Fibroblast of gingiva (primary cell): ENCODE results near the gene PRELID3B.
"Not testable (repeated sequence)": the region's sequence is repeated elsewhere in the genome, so short reads cannot be mapped to it uniquely, and the experiment has no call there.

Source experiments
- DNase-seq: peaks from one replicate; pipeline ENCODE4 v3.0.0-alpha.2; 2011; ENCODE audit warnings: low read depth

Gene PRELID3B

DNA sequence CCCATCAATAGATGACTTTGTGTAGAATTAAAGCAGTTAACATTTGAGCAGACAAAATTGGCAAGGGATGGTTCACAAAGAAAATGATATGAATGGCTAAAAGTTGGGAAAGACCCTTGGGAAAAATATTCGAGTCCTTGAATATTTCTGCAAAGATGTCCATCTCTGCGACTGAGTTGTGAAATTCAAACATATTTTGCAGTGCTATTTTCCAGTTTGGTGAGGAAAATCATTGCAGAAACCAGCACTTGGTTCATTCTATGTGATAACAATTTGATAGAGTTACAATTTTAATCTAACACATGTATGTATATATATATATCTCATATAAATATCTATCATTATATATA is 6.1 kb upstream of the PRELID3B start:
- DNase-seq, result no peak

DNA sequence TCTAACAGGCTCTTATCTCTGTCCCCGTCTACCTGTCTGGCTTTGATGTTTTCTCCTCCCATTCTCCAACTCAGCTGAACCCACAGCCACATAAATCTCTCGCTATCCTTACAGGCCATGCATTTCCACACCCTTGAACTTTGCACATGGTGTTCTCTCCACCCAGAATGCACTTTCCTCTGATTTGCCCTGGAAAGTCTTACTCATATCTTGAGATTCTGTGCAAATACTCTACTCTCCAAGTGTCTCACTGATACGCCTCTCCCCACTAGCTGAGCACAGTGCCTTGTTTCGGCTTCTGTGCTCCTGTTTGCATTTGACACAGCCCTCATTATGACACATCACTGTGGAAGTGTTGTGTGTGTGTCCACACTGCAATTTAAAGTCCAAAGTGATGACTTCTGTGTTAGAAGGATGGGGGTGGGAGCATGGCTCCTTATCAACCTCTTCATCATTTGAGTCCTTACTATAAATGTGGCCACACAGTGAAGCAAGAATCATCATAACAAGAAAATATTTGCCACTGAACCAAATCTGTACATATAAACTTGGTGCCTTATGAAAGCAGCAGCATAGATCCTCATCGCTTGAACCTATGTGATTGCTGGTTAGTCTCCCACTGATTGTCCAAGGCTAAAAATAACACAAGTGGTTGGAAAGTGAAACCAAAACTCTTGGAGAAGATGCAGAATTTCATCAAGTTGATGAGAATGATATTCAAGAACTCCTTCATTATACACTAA is 5.5 kb upstream of the PRELID3B start:
- DNase-seq, result peak; percentile 35

DNA sequence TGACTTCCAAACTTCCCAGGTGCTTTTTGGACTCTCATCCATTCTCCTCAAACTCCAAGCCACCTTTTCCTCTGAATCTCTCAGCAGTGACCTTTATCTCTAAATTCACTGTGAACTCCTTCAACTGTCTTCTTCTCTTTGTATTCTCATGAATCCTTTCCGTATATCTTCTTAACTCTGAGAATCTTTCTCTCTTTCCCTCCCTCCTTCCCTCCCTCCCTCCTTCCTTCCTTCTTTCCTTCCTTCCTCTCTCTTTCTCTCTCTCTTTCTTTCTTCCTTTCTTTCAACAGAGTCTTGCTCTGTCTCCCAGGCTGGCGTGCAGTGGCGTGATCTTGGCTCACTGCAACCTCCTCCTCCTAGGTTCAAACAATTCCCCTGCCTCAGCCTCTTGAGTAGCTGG is 4.3 kb upstream of the PRELID3B start:
- DNase-seq, result no peak

DNA sequence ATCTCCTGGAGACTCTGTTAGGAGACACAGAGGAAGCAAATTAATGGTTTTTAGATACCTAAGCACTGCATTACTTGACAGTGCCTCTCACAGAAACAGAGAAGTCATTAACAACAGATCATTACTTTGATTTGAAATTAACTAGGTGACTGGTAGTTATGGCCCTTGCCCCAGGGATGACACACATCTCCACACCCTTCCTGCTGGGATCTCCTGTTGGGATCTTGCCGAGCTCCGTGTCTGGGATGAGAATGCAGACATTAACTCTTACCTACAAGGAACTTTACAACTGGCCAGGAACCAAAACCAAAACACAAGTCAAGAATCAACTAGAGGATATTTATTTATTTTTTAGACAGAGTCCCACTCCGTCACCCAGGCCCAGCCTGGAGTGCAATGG is 2.2 kb upstream of the PRELID3B start:
- DNase-seq, result no peak

DNA sequence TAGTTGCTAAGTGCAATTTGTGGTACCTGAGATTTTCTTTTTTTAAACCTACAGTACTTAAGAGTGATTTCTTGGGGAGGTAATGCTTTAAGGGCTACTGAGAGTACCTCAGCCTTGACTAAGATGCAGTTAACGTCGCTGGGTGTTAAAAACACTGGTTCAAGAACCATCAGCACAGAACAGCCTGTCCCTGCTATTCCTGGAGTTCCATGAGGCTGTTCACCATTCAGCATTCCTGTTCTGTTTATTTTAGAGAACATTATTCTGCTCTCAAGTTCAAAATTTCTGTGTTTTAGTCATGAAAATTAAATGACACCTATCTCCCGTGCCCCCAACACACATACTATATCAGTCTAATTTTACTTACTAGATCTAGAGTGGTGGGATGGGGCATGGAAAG is 1.7 kb upstream of the PRELID3B start:
- no peak for DNase-seq

DNA sequence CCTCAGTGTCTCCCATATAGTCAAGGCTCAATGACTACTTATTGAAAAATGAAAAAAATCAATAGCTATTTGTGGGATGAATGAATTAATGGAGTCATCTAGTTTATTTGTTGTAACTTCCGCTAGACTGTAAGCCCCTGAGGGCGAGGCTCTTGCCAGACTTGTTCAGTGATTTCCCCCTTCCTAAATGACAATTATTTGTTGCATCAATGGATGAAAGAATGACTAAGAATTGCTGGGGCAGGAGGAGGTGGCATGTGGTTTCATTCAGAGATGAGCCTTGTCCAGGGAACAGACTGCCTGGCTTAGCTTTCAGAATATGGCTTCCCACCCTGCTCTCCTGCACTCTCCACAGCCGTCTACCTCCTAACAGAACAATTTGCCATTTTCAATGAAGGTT is 1.1 kb upstream of the PRELID3B start:
- DNase-seq, result peak; percentile 21

DNA sequence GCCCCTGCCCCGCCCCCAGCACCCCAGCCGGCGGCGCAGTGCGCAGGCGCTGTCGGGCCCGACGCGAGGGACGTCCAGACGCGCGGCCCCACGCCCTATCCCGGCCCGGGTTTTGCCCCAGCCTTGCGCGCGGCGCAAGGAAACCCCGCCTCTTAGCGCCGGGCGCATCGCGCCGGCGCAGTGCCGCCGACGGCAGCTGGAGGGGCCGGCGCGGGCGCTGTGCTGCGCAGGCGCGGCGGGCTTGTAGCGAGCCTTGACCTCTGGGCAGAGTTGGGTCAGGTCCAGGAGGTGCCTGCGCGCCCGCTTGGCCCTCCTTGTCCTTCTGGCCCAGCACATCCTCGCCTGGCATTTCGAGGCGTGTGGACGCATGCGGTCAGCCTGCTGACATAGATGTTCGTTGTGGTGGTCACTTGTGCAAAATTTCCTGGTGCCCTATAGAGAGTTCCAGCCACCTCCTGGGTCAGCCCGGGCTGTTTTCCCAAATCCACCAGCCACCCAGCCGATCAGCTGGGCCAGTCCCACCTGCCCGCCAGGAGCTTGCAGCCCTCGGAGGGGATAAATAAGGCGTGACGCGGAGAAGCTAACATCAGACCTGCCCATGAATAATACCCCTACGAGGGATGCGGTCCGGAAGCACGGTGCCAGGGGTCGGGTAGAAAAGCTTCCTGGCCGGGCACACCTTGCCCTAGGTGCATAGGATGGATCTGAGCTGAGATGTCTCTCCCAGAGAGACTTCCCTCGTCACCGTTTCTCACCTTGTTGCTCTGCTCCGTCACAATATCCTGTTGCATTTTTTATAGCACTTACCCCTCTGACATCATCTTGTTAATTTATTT is 428 bp upstream of the PRELID3B start:
- DNase-seq, result peak; percentile 89

DNA sequence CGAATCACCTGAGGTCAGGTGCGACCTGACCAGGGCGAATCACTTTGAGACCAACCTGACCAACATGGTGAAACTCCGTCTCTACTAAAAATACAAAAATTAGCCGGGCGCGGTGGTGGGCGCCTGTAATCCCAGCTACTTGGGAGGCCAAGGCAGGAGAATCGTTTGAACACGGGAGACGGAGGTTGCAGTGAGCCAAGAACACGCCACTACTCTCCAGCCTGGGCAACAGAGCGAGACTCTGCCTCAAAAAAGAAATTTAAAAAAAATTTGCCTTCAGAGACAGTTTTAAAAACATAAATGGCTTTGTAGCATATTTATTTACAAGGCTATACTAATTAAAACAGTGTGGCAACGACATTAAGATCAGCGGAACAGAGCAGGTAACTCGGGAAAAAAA is 1.1 kb downstream of the PRELID3B start:
- not testable (repeated sequence) for DNase-seq

DNA sequence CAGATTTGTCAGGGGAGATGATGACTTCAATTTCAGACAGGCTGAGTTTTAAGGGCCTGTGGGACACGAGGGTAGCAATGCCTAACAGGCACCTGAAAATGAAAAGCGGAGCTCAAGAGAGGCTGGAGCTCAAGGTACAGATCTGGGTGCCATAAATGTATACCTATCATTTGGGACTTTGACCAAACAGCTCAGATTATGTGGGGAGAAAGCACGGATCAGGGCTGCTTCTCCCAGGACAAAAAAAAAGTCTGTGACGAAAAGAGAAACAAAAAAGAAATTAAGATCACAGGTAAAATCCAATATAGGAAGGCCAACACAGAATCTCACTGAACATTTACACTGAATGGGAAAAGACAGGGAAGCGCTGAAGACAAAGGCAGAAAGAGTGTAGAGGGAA is 1.9 kb downstream of the PRELID3B start:
- no peak for DNase-seq

DNA sequence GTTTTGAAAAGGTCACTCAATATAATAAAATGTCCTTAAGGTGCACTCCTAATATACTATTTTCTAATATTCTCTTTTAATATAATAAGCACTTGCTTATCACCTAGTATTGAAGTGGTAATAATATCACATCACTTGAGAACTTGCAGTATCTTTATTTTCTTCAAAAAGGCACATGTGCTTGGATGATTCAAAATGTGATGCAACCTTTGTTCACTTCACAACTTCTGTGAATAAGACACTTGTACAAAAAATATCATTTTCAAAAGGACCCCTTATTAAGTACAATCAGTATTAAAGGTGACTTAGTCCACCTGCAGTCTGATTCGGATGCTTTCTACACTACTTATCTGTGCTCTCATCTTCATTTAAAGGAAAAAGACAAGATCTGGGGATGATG is 3.4 kb downstream of the PRELID3B start:
- no peak for DNase-seq

DNA sequence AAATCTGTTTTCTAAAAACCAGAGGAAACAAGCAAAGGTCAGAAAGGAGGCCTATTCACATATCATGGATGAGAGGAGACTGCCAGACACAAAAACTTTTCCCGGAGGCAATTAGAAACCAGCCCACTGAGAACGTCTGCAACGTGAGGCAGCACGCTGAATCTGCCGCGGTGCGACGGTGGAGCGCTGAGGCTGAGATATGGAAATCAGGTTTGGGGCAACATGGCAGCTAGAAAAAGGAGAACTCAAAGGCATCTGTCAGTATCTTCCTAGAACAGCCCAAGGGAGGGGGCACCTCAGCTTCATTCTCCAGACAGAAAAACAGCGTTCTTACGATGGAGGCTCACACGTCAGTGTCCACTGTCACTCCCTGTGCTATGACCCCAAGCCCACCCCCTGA is 5.2 kb downstream of the PRELID3B start:
- no peak for DNase-seq

DNA sequence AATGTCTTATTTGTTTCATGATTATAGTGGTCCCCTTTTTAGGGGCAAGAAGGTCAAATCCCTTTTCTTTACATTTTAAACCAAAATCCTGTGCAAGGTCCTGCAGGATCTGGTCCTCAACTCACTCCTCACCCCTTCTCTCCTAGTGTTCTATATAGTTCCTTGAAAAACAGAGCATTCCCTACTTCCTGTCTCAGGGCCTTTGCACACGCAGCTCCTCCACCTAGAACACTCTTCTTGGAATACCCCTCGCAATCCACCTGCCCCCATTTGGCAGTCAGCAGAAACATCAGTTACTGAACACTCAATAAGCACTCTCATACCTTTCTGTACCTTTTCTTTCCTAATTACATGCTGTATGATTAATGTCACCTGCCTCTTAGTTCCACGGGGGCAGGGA is 7.2 kb downstream of the PRELID3B start:
- DNase-seq, result no peak

DNA sequence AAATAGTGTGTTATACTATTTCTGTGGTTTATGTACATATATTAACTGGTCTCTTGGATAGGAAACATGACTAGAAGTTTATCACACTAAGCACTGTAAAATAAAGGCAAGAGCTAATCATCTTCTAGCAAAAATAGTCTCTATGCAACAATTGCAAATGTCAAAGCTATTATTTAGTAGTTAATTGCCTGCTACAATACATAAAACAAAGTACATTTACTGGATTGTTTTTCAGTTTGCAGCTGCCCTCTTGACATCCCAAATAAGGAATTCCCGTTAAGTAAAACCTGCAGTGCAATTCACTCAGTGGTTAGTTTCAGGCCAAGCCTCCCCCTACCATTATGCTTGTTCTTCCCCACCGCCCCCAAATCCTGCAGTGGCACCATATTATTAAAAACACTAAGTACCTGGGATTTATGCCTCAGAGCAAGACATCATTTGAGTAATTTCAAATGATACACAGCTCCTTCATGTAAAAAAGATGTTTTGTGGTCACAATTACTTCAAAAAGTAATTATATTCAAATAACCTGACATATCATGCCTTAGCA is 8.9 kb downstream of the PRELID3B start:
- DNase-seq, result no peak

DNA sequence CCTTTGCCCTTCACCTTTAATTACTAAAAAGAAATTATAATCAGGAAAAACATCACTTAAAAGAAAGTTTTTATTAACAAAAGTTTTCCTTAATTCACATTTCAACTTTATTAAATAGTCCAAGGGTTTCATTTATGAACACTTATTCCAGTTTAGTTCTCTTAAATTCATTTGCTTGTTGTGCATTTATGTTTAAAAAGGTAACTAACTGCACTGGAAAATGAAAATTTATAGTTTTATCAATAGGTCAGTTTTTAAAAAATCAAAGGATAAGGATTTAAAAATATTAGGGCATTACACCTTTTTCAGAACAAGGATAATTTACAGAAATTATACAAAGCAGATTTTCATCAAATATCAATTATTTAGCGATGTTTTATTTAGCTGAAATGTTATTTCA is 9.5 kb downstream of the PRELID3B start:
- no peak for DNase-seq

DNA sequence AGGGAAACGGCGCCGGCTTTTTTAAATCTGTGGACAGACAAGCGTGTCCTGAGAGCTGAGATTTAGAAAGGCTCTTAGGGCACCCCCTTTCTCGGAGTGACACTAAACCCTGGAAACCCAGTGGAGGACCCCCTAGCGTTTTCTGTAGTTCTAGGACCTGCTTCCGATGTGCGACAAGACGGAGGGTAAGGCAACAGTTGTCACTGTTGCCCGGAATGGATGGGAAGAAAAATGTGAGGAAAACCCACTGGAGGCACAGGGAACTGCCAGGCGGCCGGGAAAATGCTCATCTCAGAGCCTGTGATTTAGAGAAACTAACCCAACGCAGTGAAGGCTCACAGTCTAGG is 9.9 kb downstream of the PRELID3B start:
- DNase-seq, result peak; percentile 11

DNA sequence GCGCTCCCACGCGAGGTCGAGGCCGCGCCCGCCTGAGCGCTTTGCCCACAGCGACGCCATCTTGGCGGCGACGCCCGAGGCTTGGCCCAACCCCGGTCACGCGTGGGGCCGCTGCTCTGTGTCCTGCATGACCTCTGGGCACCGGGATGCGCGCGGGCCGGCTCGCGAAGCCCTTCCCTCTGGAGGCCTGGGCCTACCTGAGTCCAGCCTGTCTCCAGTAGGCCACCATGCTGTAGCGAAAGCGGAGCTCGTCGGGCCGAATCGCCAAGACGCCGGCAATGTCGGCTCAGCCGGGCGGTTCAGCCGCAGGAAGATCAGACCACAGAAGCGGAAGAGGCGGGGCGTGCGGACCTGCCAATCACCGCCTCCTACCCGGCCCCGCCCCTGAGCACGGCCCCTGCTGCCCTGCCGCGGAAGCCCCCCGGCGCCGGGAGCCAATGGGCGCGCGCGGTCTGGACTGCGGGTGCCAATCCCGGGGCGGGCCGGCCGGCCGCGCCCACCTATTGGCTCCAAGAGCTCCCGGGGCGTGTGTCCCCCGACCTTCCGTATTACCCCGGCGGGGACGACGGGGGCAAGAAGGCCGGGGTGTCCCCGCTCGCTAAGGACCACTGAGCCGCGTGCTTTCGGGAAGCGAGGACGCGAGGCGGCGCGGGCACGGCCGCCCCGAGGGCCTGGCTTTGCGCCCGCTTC is 10.4 kb downstream of the PRELID3B start, which contains the start of gene ATP5F1E:
ATP5F1E (minus strand) TSS at position 313 of the 690 bp plus-strand sequence; CDS start at position 229, 84 bp downstream.
- DNase-seq, result peak; percentile 95

DNA sequence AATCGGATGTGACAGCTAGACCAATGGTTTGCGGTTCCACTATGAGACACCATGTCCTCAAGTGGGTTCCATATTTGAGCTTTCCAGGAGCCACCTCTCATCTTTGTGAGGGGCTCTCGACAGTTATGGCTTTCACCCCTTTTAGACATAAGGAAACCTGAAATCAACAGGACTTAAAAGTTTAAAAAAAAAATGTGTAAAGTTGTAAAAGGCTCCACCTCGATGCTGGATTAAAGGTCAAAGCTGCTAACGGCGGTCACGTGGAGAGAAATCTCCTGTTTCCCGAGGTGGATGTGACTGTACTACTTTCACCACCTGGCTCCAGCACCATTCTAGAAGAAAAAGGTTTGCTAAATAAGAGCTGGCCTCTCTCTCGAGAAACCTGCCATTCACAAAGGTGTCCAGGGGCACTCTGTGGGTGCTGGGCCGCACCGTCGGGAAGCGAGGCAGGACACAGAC is 11.0 kb downstream of the PRELID3B start:
- no peak for DNase-seq

DNA sequence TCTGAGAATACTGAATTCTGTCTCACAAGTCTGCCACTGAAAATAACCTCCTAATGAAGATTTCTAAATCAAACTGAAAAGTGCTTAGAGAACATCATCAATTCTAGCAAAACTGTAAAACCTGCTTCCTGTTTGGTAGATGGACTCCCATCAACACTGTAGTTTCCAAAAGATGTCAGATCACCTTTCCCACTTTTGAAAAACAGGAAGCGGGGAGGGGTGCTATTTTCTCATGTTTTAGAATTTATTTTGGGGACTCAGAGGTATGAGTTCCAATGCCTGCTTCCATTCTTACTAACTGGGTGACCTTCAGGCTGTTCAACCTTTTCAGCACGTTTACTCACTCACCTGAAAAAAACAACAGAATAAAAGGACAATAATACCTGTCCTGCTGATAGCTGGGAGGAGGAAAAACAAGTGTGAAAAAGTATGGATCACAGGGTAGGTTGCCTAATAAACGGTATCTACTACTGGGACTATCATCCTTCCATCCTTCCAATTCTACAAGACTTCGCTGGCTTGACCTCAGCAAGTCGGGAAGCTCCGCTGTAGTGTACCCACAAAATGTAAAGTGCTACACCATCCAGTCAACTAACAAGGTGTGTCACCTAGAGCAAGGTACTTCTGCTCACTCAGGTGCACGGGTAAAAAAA is 11.5 kb downstream of the PRELID3B start:
- DNase-seq, result no peak

DNA sequence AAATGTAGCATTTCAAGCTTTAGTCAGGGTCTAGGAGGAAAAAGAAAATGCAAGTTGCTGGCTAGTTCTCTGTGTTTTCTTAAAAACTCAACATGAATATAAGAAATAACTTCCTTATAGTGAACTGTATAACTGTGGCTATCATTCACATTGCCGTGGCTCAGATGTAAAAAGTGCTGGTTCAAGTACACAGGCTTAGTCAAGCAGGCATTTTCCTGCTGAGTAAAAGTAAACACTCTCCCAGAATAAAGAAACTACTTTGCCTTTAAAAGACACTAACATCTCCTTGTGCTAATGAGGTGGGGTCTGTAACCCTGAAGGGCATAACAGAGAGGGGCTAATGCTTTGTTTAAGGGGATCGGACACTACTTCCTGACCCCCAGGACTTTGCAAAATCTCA is 13.8 kb downstream of the PRELID3B start:
- DNase-seq, result no peak

DNA sequence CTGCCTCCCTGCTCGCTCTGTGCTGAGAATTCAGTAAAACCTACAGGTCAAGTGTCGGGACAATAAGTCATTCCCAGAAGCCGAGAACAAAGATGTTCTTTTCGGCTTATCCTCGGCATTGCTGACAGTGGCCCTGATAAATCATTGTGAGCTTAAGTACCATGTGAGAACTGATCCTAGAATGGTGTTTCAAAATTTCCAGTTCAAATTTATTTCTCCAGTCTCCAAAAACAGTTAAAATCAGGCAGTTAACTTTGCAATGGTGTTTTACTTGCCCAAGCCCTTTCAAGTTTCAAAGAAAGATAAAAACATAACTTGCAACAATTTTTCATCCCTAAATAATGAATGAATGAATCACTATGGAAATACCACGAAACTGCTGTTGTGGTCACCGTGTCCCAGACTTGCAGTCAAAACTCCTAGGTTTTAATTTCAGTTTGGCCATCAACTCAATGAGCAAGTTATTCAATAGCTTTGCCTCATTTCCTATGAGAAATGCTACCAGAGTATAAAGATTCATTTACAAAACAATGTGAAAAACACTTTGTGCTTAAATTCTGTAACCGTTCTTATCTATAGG is 14.8 kb downstream of the PRELID3B start:
- DNase-seq, result peak; percentile 73

DNA sequence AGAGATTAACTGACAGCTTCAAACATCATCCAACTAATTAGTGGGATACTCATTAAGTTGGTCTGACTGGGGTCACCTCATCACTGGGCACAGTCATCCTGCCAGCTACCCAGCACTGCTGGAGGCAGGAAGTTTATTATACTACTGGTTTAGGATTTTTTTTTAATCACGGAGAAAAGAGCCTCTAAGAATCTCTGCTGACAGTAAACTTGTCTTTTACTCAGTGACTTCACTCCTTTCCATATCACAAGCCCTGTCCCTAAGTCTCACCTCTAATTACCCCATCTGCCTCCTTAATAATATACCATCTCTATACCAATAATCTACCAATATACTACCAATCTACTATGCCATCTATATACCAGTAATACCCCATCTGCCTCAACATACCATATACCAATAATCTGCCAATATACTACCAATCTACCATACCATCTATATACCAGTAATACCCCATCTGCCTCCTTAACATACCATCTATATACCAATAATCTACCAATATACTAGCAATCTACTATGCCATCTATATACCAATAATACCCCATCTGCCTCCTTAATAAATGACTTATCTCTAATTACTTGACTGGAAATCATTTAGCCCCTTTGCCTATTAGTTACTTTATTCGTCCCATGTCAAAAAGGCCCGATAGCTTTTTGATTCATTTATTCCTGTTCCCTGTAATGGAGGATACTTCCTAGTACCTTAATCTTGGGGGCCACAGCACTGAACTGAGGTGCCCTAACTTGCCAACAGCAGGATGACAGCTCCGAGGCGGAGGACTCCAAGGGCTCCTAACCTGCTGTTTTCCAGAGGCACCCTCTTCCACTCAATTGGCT is 15.5 kb downstream of the PRELID3B start:
- DNase-seq, result no peak
